Osteoblast (primary cell): Measurements from ENCODE around the gene EME1. TPM values are rescaled to one million over a fixed set of nuclear protein-coding genes. Genes with fewer than 3 reads are reported as not detected.

ENCODE experiments used
- DNase-seq: peaks from one replicate; pipeline ENCODE4 v3.0.0; 2011; ENCODE audit warnings: low spot score, mixed read lengths; ENCODE audit not compliant: insufficient read length; ENCODE audit errors: missing footprints
- H2AFZ ChIP-seq: 2 replicates; pipeline ENCODE4 v1.6.0; 2011; ENCODE audit warnings: mild to moderate bottlenecking, low read length
- H3K27ac ChIP-seq: 2 replicates; pipeline ENCODE4 v1.5.1; 2011; ENCODE audit warnings: mild to moderate bottlenecking, low read depth, low read length, moderate library complexity
- H3K27me3 ChIP-seq: 2 replicates; pipeline ENCODE4 v1.6.0; 2012; ENCODE audit warnings: mild to moderate bottlenecking, control low read depth, inconsistent platforms, low read length, moderate library complexity; ENCODE audit not compliant: insufficient read depth
- H3K36me3 ChIP-seq: 2 replicates; pipeline ENCODE4 v1.5.1; 2011; ENCODE audit warnings: mild to moderate bottlenecking, low read length, control low read depth, moderate library complexity; ENCODE audit not compliant: insufficient read depth
- H3K4me1 ChIP-seq: 2 replicates; pipeline ENCODE4 v1.5.1; 2011; ENCODE audit warnings: mild to moderate bottlenecking, low read length, control low read depth, moderate library complexity; ENCODE audit not compliant: insufficient read depth
- H3K4me2 ChIP-seq: 2 replicates; pipeline ENCODE4 v1.6.0; 2011; ENCODE audit warnings: mild to moderate bottlenecking, low read length; ENCODE audit not compliant: insufficient read depth
- H3K4me3 ChIP-seq: fragments of 200-600 bp; sonication (generic); 3 replicates; pipeline ENCODE4 v1.5.1; 2012; ENCODE audit warnings: mild to moderate bottlenecking, low read length, inconsistent platforms; ENCODE audit not compliant: insufficient read depth
- H3K79me2 ChIP-seq: 2 replicates; pipeline ENCODE4 v1.6.0; 2012; ENCODE audit warnings: mild to moderate bottlenecking, low read length, control low read depth, inconsistent platforms; ENCODE audit not compliant: insufficient read depth
- H3K9me3 ChIP-seq: 2 replicates; pipeline ENCODE4 v1.5.1; 2011; ENCODE audit warnings: low read depth, low read length, control low read depth
- H4K20me1 ChIP-seq: 2 replicates; pipeline ENCODE4 v1.6.0; 2012; ENCODE audit warnings: mild to moderate bottlenecking, low read length, control low read depth; ENCODE audit not compliant: insufficient read depth
- CTCF ChIP-seq: IDR thresholded peaks from 2 replicates; pipeline ENCODE4 v1.5.1; 2011; ENCODE audit warnings: mild to moderate bottlenecking, low read depth, low read length, moderate library complexity; ENCODE audit errors: extremely low read depth
- total RNA-seq: library from RNA; depleted of rRNA; stranded (reverse); fragments of >200 nt; gene quantifications from 2 replicates; pipeline ENCODE4 v1.2.3, GENCODE V29; 2012

EME1 gene, protein sequence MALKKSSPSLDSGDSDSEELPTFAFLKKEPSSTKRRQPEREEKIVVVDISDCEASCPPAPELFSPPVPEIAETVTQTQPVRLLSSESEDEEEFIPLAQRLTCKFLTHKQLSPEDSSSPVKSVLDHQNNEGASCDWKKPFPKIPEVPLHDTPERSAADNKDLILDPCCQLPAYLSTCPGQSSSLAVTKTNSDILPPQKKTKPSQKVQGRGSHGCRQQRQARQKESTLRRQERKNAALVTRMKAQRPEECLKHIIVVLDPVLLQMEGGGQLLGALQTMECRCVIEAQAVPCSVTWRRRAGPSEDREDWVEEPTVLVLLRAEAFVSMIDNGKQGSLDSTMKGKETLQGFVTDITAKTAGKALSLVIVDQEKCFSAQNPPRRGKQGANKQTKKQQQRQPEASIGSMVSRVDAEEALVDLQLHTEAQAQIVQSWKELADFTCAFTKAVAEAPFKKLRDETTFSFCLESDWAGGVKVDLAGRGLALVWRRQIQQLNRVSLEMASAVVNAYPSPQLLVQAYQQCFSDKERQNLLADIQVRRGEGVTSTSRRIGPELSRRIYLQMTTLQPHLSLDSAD
- 0.59 and 0.72 TPM in 2 replicates for total RNA-seq

DNA sequence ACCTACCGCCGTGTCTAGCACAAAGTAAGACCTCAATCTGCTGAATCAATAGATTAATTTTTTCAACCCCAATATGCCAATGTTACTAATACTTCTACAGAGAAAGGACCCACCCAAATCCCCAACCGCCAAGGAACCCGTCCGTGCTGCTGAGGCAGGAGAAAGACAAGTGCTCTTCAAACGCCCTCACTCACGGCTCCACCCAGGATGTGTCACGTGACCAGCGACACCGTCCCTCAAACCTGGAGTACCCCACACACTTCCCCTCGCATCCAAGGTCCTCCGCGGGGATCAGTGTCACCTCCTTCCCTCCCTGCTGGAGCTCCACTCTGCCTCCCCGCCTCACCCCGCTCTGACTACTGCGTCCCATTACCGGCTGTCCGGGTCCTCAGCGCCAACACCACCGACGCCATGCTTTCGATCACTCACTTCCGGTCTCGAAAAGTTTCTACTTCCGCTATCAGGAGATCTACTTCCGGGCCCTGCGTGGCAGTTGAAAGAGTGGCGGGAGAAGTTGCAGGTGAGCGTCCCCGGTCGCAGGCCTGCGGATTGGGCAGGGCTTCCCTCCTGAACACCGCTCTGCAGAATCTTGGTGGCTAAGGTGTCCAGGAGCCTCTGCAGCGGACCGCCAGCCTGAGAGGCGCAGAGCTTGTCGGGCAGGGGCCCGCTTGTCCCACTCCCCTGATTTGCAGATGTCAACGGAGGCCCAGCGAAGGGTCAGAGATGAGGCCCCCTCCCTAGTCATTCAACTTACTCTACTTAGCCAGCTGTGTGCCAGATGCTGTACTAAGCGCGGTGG is at the start of gene EME1, which contains the start of gene MRPL27:
Gene EME1, plus strand, starts transcription at position 472 of the 799 bp plus-strand sequence. CDS start 1,980 bp downstream, outside the sequence.
Gene MRPL27, minus strand, starts transcription at position 427 of the 799 bp plus-strand sequence. Its CDS starts 14 bp downstream, at position 413.
- Histone ChIP-seq H3K27me3 (no peaks in the 10 kb centered on the region), H3K36me3 (peaks cover 35% of the 10 kb centered on the region), H3K4me2 (peak within 1 kb of the TSS; percentile 100), H4K20me1 (peaks cover 16% of the 10 kb centered on the region), H3K9me3 (no peaks in the 10 kb centered on the region), H3K27ac (peak within 1 kb of the TSS; percentile 97), H3K4me3 (peak within 1 kb of the TSS; percentile 96), H3K4me1 (peaks cover 20% of the 10 kb centered on the region), H2AFZ (peak within 1 kb of the TSS; percentile 99), H3K79me2 (peaks cover 39% of the 10 kb centered on the region)
- TF ChIP-seq CTCF, result no peak
- DNase-seq, result peak; percentile 98

DNA sequence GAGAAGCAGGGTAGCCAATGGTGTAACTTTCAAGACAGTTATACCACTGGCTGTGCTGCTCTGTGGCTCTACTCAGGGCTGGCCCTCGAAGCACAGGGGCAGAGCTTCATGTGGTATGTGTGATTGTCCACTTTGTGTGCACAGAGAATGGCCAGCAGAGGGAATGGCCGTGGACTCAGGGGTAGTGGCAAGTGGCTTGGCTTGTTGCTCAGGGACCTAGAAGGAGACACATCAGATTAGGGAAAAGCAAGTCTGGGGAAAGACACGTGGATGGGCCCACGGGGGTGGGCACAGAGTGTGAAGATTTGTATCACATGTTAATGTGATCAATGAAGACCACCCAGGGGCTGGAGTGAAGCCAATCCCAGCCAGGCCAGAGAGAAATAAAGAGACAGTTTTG is 47.1 kb upstream of the EME1 start:
- no peak for DNase-seq
- H2AFZ ChIP-seq, result no peak overlapping the region
- no peaks in the 10 kb centered on the region for H3K36me3 ChIP-seq
- no peaks in the 10 kb centered on the region for H3K9me3 ChIP-seq
- no peaks in the 10 kb centered on the region for H4K20me1 ChIP-seq
- no peaks in the 10 kb centered on the region for H3K27me3 ChIP-seq
- no peak for TF ChIP-seq CTCF
- no peak overlapping the region for H3K4me2 ChIP-seq
- no peak overlapping the region for H3K4me3 ChIP-seq
- H3K27ac ChIP-seq, result no peak overlapping the region
- peaks cover under 1% of the 10 kb centered on the region for H3K4me1 ChIP-seq
- H3K79me2 ChIP-seq, result no peaks in the 10 kb centered on the region

- no peak overlapping the region for H3K27ac ChIP-seq
- TF ChIP-seq CTCF, result no peak
- peaks cover 10% of the 10 kb centered on the region for H3K4me1 ChIP-seq
- H3K4me3 ChIP-seq, result no peak overlapping the region
- H3K79me2 ChIP-seq, result no peaks in the 10 kb centered on the region
- no peak overlapping the region for H3K4me2 ChIP-seq
- no peaks in the 10 kb centered on the region for H3K36me3 ChIP-seq
- DNase-seq, result no peak
- no peaks in the 10 kb centered on the region for H4K20me1 ChIP-seq
- H2AFZ ChIP-seq, result no peak overlapping the region
- no peaks in the 10 kb centered on the region for H3K9me3 ChIP-seq
- no peaks in the 10 kb centered on the region for H3K27me3 ChIP-seq
Measured at GRCh38 chr17:50326831-50327364, 46.1 kb upstream of the EME1 start.
